ENCODE data around the gene USP11. TPM values are rescaled to one million over a fixed set of nuclear protein-coding genes. Genes with fewer than 3 reads are reported as not detected.

USP11 gene
- total RNA-seq, 1 experiment from 2014 or later, result 153 TPM

GRCh38 chrX:47202316-47202715, 30.5 kb upstream of the USP11 start:
- peaks cover 93 to 100% (median 99%) of the 10 kb centered on the region in 3 experiments for H3K36me3 Mint-ChIP-seq (ENCODE audit: insufficient read depth in 1 of 3, low read depth in 3 of 3)

More at GRCh38 chrX:47202316-47202715, 30.5 kb upstream of the USP11 start:
- Histone ChIP-seq H3K9ac (ENCODE audit: extremely low read depth, insufficient read length, low read length) (no peak overlapping the region), H3K79me1 (ENCODE audit: insufficient read depth, low read depth, low read length, poor library complexity, severe bottlenecking) (peaks cover 3% of the 10 kb centered on the region), H3K18ac (ENCODE audit: insufficient read length, low read depth, low read length) (no peak overlapping the region), H4K5ac (ENCODE audit: insufficient read length, low read depth, low read length) (no peak overlapping the region), H3K23ac (ENCODE audit: insufficient read length, low read depth, low read length) (no peak overlapping the region), H2BK5ac (ENCODE audit: insufficient read length, low read length) (no peak overlapping the region), H2BK15ac (ENCODE audit: low read depth, low read length) (no peak overlapping the region), H2AFZ (ENCODE audit: low read length) (no peak overlapping the region), H3K4me1 (ENCODE audit: insufficient read depth, low read length) (peaks cover 5% of the 10 kb centered on the region; the same call in 1 of the 2 replicates), H2BK12ac (ENCODE audit: insufficient read length, low read depth, low read length) (no peak overlapping the region), H3K79me2 (ENCODE audit: insufficient read depth, low read length) (peaks cover 7% of the 10 kb centered on the region; the same call in 1 of the 2 replicates), H3K4me2 (ENCODE audit: insufficient read depth, insufficient read length, low read length) (no peak overlapping the region), H3K14ac (ENCODE audit: insufficient read depth, low read length) (no peak overlapping the region), H2BK20ac (ENCODE audit: low read depth, low read length, poor library complexity, severe bottlenecking) (no peak overlapping the region), H4K20me1 (ENCODE audit: control insufficient read depth, insufficient read depth, insufficient read length) (no peaks in the 10 kb centered on the region), H3K23me2 (ENCODE audit: insufficient read length, low read depth, low read length, poor library complexity, severe bottlenecking) (no peaks in the 10 kb centered on the region), H3T11ph (ENCODE audit: low read length) (no peak overlapping the region), H2BK120ac (ENCODE audit: low read depth, low read length, poor library complexity, severe bottlenecking) (no peak overlapping the region), H3K9me3 (ENCODE audit: control insufficient read depth, low read depth, low read length) (no peaks in the 10 kb centered on the region), H3K27ac (ENCODE audit: insufficient read length, low read depth, low read length) (no peak overlapping the region), H3K4ac (ENCODE audit: low read depth, low read length) (no peak overlapping the region), H3K56ac (ENCODE audit: insufficient read length, low read depth, low read length) (no peak overlapping the region), H3K27me3 (ENCODE audit: insufficient read depth, low read length) (no peaks in the 10 kb centered on the region), H4K91ac (ENCODE audit: insufficient read length, low read depth, low read length) (no peak overlapping the region), H2AK5ac (ENCODE audit: insufficient read length, low read length) (no peak overlapping the region), H4K8ac (replicated peaks; ENCODE audit: insufficient read length, low read depth, low read length) (no peak overlapping the region)
- no peak for DNase-seq
- Mint-ChIP-seq H3K27ac (no peak overlapping the region), H3K4me1 (peaks cover 16% of the 10 kb centered on the region in 2 experiments), H3K27me3 (ENCODE audit: low read depth) (no peaks in the 10 kb centered on the region), H3K4me3 (no peak overlapping the region), H3K9me3 (no peaks in the 10 kb centered on the region; a peak in 1 of 5 replicates)
- TF ChIP-seq, protein P1, sequence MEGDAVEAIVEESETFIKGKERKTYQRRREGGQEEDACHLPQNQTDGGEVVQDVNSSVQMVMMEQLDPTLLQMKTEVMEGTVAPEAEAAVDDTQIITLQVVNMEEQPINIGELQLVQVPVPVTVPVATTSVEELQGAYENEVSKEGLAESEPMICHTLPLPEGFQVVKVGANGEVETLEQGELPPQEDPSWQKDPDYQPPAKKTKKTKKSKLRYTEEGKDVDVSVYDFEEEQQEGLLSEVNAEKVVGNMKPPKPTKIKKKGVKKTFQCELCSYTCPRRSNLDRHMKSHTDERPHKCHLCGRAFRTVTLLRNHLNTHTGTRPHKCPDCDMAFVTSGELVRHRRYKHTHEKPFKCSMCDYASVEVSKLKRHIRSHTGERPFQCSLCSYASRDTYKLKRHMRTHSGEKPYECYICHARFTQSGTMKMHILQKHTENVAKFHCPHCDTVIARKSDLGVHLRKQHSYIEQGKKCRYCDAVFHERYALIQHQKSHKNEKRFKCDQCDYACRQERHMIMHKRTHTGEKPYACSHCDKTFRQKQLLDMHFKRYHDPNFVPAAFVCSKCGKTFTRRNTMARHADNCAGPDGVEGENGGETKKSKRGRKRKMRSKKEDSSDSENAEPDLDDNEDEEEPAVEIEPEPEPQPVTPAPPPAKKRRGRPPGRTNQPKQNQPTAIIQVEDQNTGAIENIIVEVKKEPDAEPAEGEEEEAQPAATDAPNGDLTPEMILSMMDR (conservative IDR thresholded peaks at IDR 0.05), result no peak
- no CpG with 5 or more reads among the region's 11 CpGs for WGBS (ENCODE audit: extremely low coverage, insufficient read length, low lambda C conversion rate)
